GM19324 (cell line): ENCODE data around the gene STAU1.
"Not testable (repeated sequence)": the region's sequence is repeated elsewhere in the genome, so short reads cannot be mapped to it uniquely, and the experiment has no call there.

Experiments used
- ATAC-seq: cut with Tn5 transposase; IDR thresholded peaks from one replicate; pipeline ENCODE4 v1.9.1; 2021; ENCODE audit warnings: mild to moderate bottlenecking, moderate library complexity; ENCODE audit not compliant: unreplicated experiment, low FRiP score

The STAU1 gene

GRCh38 chr20:49082295-49082694, 105.8 kb downstream of the STAU1 start:
- not testable (repeated sequence) for ATAC-seq

DNA sequence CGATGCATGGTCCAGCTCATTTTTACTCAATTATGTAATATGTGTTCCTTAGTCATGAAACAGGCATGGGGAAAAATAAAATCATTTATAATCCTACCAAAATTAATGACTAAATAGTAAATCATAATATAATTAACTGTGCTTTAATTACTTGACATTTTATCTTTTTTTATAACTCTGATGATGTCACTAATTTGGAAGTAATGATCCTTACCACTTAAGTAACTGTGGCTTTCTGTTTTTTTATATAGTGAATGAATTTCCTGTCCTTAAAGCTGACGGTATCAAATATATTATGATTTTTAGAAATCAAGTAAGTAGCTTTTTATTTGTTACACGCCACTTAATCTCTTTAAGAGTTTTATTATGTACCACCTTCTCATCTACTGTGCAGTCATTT, 109.8 kb downstream of the STAU1 start:
- no peak for ATAC-seq

- no peak for ATAC-seq
These were observed 113.6 kb downstream of the STAU1 start for GRCh38 chr20:49074521-49074920.
